K562 (cell line): Measurements from ENCODE around the gene JUP. TPM values are rescaled to one million over a fixed set of nuclear protein-coding genes. Genes with fewer than 3 reads are reported as not detected.
A peak's percentile ranks its signal among the peaks of the same experiment; 100 is the strongest.

Source experiments
- BDP1 ChIP-seq: IDR thresholded peaks from 3 replicates; pipeline ENCODE4 v1.6.1; 2011; ENCODE audit not compliant: insufficient read length, insufficient read depth
- C11orf30 ChIP-seq: fragments of 450-650 bp; IDR thresholded peaks from 2 replicates; pipeline ENCODE4 v1.6.1; 2016; ENCODE audit warnings: low read depth, mild to moderate bottlenecking
- CXXC5 ChIP-seq: fragments of 250-450 bp; sonication (Bioruptor Pico); IDR thresholded peaks from 2 replicates; pipeline ENCODE4 v1.8.0; 2022; ENCODE audit warnings: inconsistent platforms, mild to moderate bottlenecking, moderate library complexity
- FOS ChIP-seq: IDR thresholded peaks from 3 replicates; pipeline ENCODE4 v1.6.1; 2011; ENCODE audit not compliant: insufficient read length; ENCODE audit errors: extremely low read depth
- HDAC1 ChIP-seq, 2 experiments: fragments of 450-650 bp; IDR thresholded peaks; 2 replicates each; pipeline ENCODE4 v1.6.1; 2016 to 2017; ENCODE audit warnings: inconsistent platforms in 1 of 2, mild to moderate bottlenecking in 1 of 2, moderate library complexity in 1 of 2
- KDM5B ChIP-seq: fragments of 200-600 bp; sonication (generic); IDR thresholded peaks from 2 replicates; pipeline ENCODE4 v1.6.1; 2012; ENCODE audit warnings: low read depth, mild to moderate bottlenecking, moderate library complexity, low read length, control low read depth, inconsistent platforms; ENCODE audit not compliant: insufficient replicate concordance
- LCOR ChIP-seq: sonication (generic); formaldehyde crosslinking; IDR thresholded peaks from 2 replicates; pipeline ENCODE4 v1.8.0; 2022; ENCODE audit warnings: mild to moderate bottlenecking, missing genetic modification reagents
- MEF2D ChIP-seq: conservative IDR thresholded peaks from 2 replicates; pipeline ENCODE4 v1.6.1; 2016; ENCODE audit warnings: low read depth, missing genetic modification characterization, missing compliant biosample characterization
- NONO ChIP-seq, 2 experiments: fragments of 200-400 bp in 1 of 2; fragments of 450-650 bp in 1 of 2; formaldehyde crosslinking in 1 of 2; IDR thresholded peaks; 2 replicates each; pipeline ENCODE4 v1.6.1; 2017; ENCODE audit warnings: low read depth in 2 of 2, mild to moderate bottlenecking in 2 of 2, moderate library complexity in 2 of 2, low read length in 1 of 2
- PRDM10 ChIP-seq: fragments of 450-650 bp; IDR thresholded peaks from 2 replicates; pipeline ENCODE4 v1.6.1; 2018; ENCODE audit not compliant: partially characterized antibody
- PREB ChIP-seq: sonication (generic); formaldehyde crosslinking; IDR thresholded peaks from 2 replicates; pipeline ENCODE4 v1.8.1; 2023; ENCODE audit warnings: mild to moderate bottlenecking, missing genetic modification reagents
- SP1 ChIP-seq: sonication (generic); formaldehyde crosslinking; IDR thresholded peaks from 2 replicates; pipeline ENCODE4 v1.8.1; 2022; ENCODE audit warnings: mild to moderate bottlenecking, missing genetic modification reagents
- ZNF197 ChIP-seq: fragments of 200-800 bp; sonication (Bioruptor generic); IDR thresholded peaks from 2 replicates; pipeline ENCODE4 v1.6.1; 2016; ENCODE audit warnings: low read depth, missing genetic modification characterization, missing compliant biosample characterization
- ZNF561 ChIP-seq: fragments of 450-650 bp; formaldehyde crosslinking; conservative IDR thresholded peaks from 2 replicates; pipeline ENCODE4 v1.4.0; 2020; ENCODE audit warnings: mild to moderate bottlenecking, moderate library complexity
- ZNF609 ChIP-seq: sonication (generic); formaldehyde crosslinking; IDR thresholded peaks from 2 replicates; pipeline ENCODE4 v1.8.1; 2023; ENCODE audit warnings: missing genetic modification reagents, mild to moderate bottlenecking, borderline replicate concordance
- polyA plus RNA-seq, 8 experiments: library from polyadenylated mRNA; depleted of rRNA in 4 of 8; stranded (reverse) in 5 of 8; unstranded in 3 of 8; fragments of >200 nt; fragmentation: Nextera tagmentation in 2 of 8; fragmentation: Illumina TruSeq in 1 of 8; extraction: Ambion mirVana in 2 of 8; extraction: Trizol in 1 of 8; gene quantifications; 2 replicates each; pipeline versions ENCODE4 v1.2.1 to v1.2.3, GENCODE V29; 2011 to 2014; ENCODE audit warnings: inconsistent platforms in 1 of 8, missing spikeins in 1 of 8
- total RNA-seq, 7 experiments: library from RNA; depleted of rRNA in 6 of 7; stranded (reverse); fragments of >200 nt in 6 of 7; fragmentation: Illumina TruSeq in 2 of 7; extraction: Trizol in 2 of 7; gene quantifications; 2 replicates each; pipeline versions ENCODE4 v1.2.1 to v1.2.3, GENCODE V29; 2011 to 2021; ENCODE audit warnings: low replicate concordance in 1 of 7

JUP gene
- total and polyA plus RNA-seq, 9 of the 15 experiments (the other 6 are each of a cell fraction or from before 2014, with no cell fraction given) = 6.4 to 177 (median 31.2) TPM

GRCh38 chr17:41792845-41793783 is 6.6 kb upstream of the JUP start (continued):
- TF ChIP-seq ZNF609 (no peak), MEF2D (tag) (peak; percentile 99), C11orf30 (no peak), BDP1 (no peak), PREB (CRISPR knock-in tag) (no peak), LCOR (CRISPR knock-in tag) (no peak), FOS (no peak), KDM5B (peak; percentile 71), NONO (IDR thresholded peaks at IDR 0.05; ENCODE audit: low read depth in 2 of 2, low read length in 1 of 2) (no peak), ZNF197 (CRISPR knock-in tag) (no peak), PRDM10 (peak; percentile 91), HDAC1 (IDR thresholded peaks at IDR 0.05) (peak in 1 of 2 experiments; percentile 62; a peak in 2 of 4 replicates), SP1 (CRISPR knock-in tag) (0 out of 2 replicates have a peak, but pooled peaks have one; percentile 13), CXXC5 (CRISPR knock-in tag) (peak; percentile 48; the same call in 1 of the 2 replicates), ZNF561 (CRISPR knock-in tag) (no peak)
